Body of pancreas (tissue), 4 donors: Measurements from ENCODE around the gene JMJD7. TPM values are rescaled to one million over a fixed set of nuclear protein-coding genes. Genes with fewer than 3 reads are reported as not detected.

Experiments
- ATAC-seq: fragments of 150-250 bp; one replicate; pipeline ENCODE4 v1.9.1; 2016
- DNase-seq, 4 donors: peaks; one replicate each; pipeline ENCODE4 v3.0.0-alpha.2; 2019
- H3K27ac ChIP-seq, 4 donors: fragments of 200-600 bp; sonication (generic); 1 replicate in 3 of 4; 2 replicates in 1 of 4; pipeline versions ENCODE4 v1.5.1 to v1.6.1; 2016 to 2019; ENCODE audit warnings: mild to moderate bottlenecking in 1 of 4, mixed read lengths in 1 of 4, moderate library complexity in 1 of 4
- H3K27me3 ChIP-seq, 2 donors: fragments of 200-600 bp; sonication (generic); one replicate each; pipeline ENCODE4 v1.6.0; 2016; ENCODE audit warnings: mild to moderate bottlenecking in 1 of 2
- H3K36me3 ChIP-seq, 2 donors: fragments of 200-600 bp; sonication (generic); replicated peaks in 1 of 2; 2 replicates each; pipeline ENCODE4 v1.5.1; 2016; ENCODE audit warnings: low read depth in 2 of 2; ENCODE audit not compliant: insufficient read depth in 1 of 2
- H3K4me1 ChIP-seq: fragments of 200-600 bp; sonication (generic); one replicate; pipeline ENCODE4 v1.6.0; 2016
- H3K4me3 ChIP-seq, 2 donors: fragments of 200-600 bp; sonication (generic); 1 replicate in 1 of 2; 2 replicates in 1 of 2; pipeline ENCODE4 v1.5.1; 2016 to 2019
- H3K9me3 ChIP-seq, 3 donors: fragments of 200-600 bp; sonication (generic); 1 replicate in 2 of 3; 2 replicates in 1 of 3; pipeline ENCODE4 v1.5.1; 2016
- CTCF ChIP-seq, 7 experiments: fragments of 450-650 bp in 4 of 7; fragments of 200-600 bp in 3 of 7; sonication (generic) in 3 of 7; IDR thresholded peaks; one replicate each; pipeline ENCODE4 v1.5.1; 2016 to 2019; ENCODE audit warnings: antibody characterized with exemption in 7 of 7
- POLR2A ChIP-seq, 3 donors: fragments of 450-650 bp; IDR thresholded peaks; one replicate each; pipeline ENCODE4 v1.6.1; 2016; ENCODE audit warnings: antibody characterized with exemption in 3 of 3, mild to moderate bottlenecking in 2 of 3
- WGBS, 2 donors: methylation state at CpG; one replicate each; pipeline ENCODE4 v1.1.5; 2017; 5-methylcytosine and 5-hydroxymethylcytosine counted together
- intact Hi-C: fragments of 100-400 bp; cut with DNase I; formaldehyde crosslinking; loops from one replicate; pipeline ENCODE4 v1.15.1; 2023
- total RNA-seq, 2 donors: library from RNA; depleted of rRNA; stranded (reverse); fragments of >200 nt; gene quantifications; one replicate each; pipeline ENCODE4 v1.1.0, GENCODE V29; 2016

The JMJD7 gene
- total RNA-seq, 2 donors from 2014 or later, result 2.0 to 13.0 TPM

GRCh38 chr15:41854443-41854842 is 26.6 kb downstream of the JMJD7 start:
- intact Hi-C loops, result no loop called here
- H3K9me3 ChIP-seq, result no peaks in the 10 kb centered on the region
- no peaks in the 10 kb centered on the region for H3K27me3 ChIP-seq
- no peak for ATAC-seq
- no peak overlapping the region for H3K4me3 ChIP-seq
- TF ChIP-seq POLR2A (IDR thresholded peaks at IDR 0.05) (no peak), CTCF (IDR thresholded peaks at IDR 0.05) (no peak)
- no peaks in the 10 kb centered on the region for H3K36me3 ChIP-seq
- H3K4me1 ChIP-seq, result peaks cover 7% of the 10 kb centered on the region
- H3K27ac ChIP-seq, result no peak overlapping the region
- peak in 1 of 4 donors; percentile 42 for DNase-seq
- 74 to 83% methylated on average over 5 to 9 of the region's 9 CpGs for WGBS, 2 donors

- intact Hi-C loops, result no loop called here
- WGBS, 2 donors, result 86 to 89% methylated on average over 10 to 30 of the region's 30 CpGs
- Histone ChIP-seq H3K36me3 (no peaks in the 10 kb centered on the region), H3K27ac (no peak overlapping the region), H3K4me3 (no peak overlapping the region), H3K4me1 (no peaks in the 10 kb centered on the region), H3K27me3 (no peaks in the 10 kb centered on the region), H3K9me3 (no peaks in the 10 kb centered on the region)
- no peak for TF ChIP-seq CTCF (IDR thresholded peaks at IDR 0.05)
- TF ChIP-seq POLR2A (IDR thresholded peaks at IDR 0.05), result no peak
- no peak for DNase-seq
- no peak for ATAC-seq
Observed at GRCh38 chr15:41855261-41855961, 27.5 kb downstream of the JMJD7 start.

GRCh38 chr15:41856262-41856661 is 28.4 kb downstream of the JMJD7 start:
- intact Hi-C loops, result no loop called here
- no peak overlapping the region for H3K27ac ChIP-seq
- H3K27me3 ChIP-seq, result no peaks in the 10 kb centered on the region
- H3K36me3 ChIP-seq, result no peaks in the 10 kb centered on the region
- no peaks in the 10 kb centered on the region for H3K4me1 ChIP-seq
- WGBS, 2 donors, result 89% methylated on average over 4 to 17 of the region's 17 CpGs
- ATAC-seq (no peak), DNase-seq (no peak)
- TF ChIP-seq POLR2A (IDR thresholded peaks at IDR 0.05), result no peak
- no peak for TF ChIP-seq CTCF (IDR thresholded peaks at IDR 0.05)
- no peaks in the 10 kb centered on the region for H3K9me3 ChIP-seq
- H3K4me3 ChIP-seq, result no peak overlapping the region

- no peak for DNase-seq
- 79% methylated on average over 9 of the region's 12 CpGs; no CpG with 5 or more reads in 1 of the 2 donors for WGBS, 2 donors
- no peak for ATAC-seq
- H3K4me3 ChIP-seq, result no peak overlapping the region
- H3K9me3 ChIP-seq, result no peaks in the 10 kb centered on the region
- intact Hi-C loops, result no loop called here
- TF ChIP-seq CTCF (IDR thresholded peaks at IDR 0.05), result no peak
- TF ChIP-seq POLR2A (IDR thresholded peaks at IDR 0.05), result no peak
- H3K4me1 ChIP-seq, result no peaks in the 10 kb centered on the region
- H3K27ac ChIP-seq, result no peak overlapping the region
- no peaks in the 10 kb centered on the region for H3K36me3 ChIP-seq
- no peaks in the 10 kb centered on the region for H3K27me3 ChIP-seq
Observed at GRCh38 chr15:41856716-41857115, 28.8 kb downstream of the JMJD7 start.

GRCh38 chr15:41857316-41857715 is 29.4 kb downstream of the JMJD7 start:
- DNase-seq (no peak), ATAC-seq (no peak)
- Histone ChIP-seq H3K9me3 (no peaks in the 10 kb centered on the region), H3K4me3 (no peak overlapping the region), H3K27ac (no peak overlapping the region), H3K36me3 (no peaks in the 10 kb centered on the region), H3K27me3 (no peaks in the 10 kb centered on the region), H3K4me1 (no peaks in the 10 kb centered on the region)
- intact Hi-C loops, result no loop called here
- WGBS, 2 donors, result 81 to 94% methylated on average over 2 to 8 of the region's 9 CpGs
- TF ChIP-seq POLR2A (IDR thresholded peaks at IDR 0.05), result no peak
- no peak for TF ChIP-seq CTCF (IDR thresholded peaks at IDR 0.05)
